ENCODE data around the gene DENND2D. TPM values are rescaled to one million over a fixed set of nuclear protein-coding genes. Genes with fewer than 3 reads are reported as not detected.

The DENND2D gene
- total RNA-seq, 1 experiment from 2014 or later = 2.1 TPM

DNA sequence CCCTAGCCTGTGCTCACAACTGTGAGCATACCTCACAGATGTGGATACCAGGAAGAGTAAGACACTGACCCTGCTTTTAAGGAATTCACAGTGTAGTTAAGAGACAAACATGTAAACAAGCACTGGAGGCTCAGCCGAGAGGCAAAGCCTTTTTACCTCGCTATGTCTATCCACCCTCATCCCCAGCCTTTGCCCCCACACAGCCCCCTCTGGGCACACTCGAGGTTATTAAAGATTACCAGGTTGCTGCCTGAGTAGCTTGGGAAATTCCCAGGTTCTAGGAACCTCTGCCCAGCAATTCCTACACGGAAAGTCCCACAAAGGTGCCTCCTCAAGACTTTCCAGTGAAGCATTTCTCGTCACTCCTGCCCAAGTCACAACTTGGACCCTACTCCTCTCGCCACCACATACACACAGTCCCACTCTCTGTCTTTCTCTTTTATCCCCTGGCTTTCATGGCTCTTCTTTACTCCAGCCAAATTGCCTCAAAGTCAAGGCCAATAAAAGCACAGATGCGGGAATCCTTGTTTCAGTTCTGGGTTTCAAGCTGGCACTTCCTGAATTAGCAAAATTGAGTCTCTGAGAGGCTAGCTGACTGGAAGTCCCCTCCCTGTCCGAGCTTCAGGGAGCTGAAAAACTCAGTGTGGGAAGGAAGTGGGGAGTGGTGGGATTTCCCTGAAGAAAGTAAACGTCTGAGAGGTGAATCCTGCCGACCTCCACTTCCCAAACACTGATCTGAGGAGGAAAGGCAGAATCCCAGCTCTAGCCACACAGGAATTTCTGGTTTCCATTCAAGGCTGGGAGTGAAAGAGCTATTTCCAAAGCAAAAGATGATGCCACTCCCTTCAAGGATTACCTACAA, 7.6 kb downstream of the DENND2D start (continued):
- TF ChIP-seq, protein P1, sequence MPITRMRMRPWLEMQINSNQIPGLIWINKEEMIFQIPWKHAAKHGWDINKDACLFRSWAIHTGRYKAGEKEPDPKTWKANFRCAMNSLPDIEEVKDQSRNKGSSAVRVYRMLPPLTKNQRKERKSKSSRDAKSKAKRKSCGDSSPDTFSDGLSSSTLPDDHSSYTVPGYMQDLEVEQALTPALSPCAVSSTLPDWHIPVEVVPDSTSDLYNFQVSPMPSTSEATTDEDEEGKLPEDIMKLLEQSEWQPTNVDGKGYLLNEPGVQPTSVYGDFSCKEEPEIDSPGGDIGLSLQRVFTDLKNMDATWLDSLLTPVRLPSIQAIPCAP (CRISPR knock-in tag; IDR thresholded peaks at IDR 0.05) = no peak

GRCh38 chr1:111192074-111192473, 8.4 kb downstream of the DENND2D start:
- TF ChIP-seq E2F1 (CRISPR knock-in tag; IDR thresholded peaks at IDR 0.05) (no peak), NFYB (CRISPR knock-in tag; conservative IDR thresholded peaks at IDR 0.05; ENCODE audit: low read depth) (no peak), ZNF281 (CRISPR knock-in tag; IDR thresholded peaks at IDR 0.05) (no peak), OVOL2 (CRISPR knock-in tag; IDR thresholded peaks at IDR 0.05; ENCODE audit: borderline replicate concordance) (no peak), ZNF138 (CRISPR knock-in tag; conservative IDR thresholded peaks at IDR 0.05) (no peak), SP1 (CRISPR knock-in tag; conservative IDR thresholded peaks at IDR 0.05) (no peak), JUN (CRISPR knock-in tag; IDR thresholded peaks at IDR 0.05) (no peak), TEAD1 (CRISPR knock-in tag; IDR thresholded peaks at IDR 0.05) (no peak), PREB (CRISPR knock-in tag; IDR thresholded peaks at IDR 0.05; ENCODE audit: borderline replicate concordance) (no peak), ZNF317 (CRISPR knock-in tag; IDR thresholded peaks at IDR 0.05; ENCODE audit: borderline replicate concordance, low read depth) (no peak), ZNF423 (CRISPR knock-in tag; IDR thresholded peaks at IDR 0.05) (no peak), FOXJ3 (CRISPR knock-in tag; IDR thresholded peaks at IDR 0.05; ENCODE audit: borderline replicate concordance) (no peak), USF1 (CRISPR knock-in tag; IDR thresholded peaks at IDR 0.05) (no peak), IRF2 (CRISPR knock-in tag; IDR thresholded peaks at IDR 0.05; ENCODE audit: borderline replicate concordance, low read depth) (no peak)
- TF ChIP-seq, protein P2, sequence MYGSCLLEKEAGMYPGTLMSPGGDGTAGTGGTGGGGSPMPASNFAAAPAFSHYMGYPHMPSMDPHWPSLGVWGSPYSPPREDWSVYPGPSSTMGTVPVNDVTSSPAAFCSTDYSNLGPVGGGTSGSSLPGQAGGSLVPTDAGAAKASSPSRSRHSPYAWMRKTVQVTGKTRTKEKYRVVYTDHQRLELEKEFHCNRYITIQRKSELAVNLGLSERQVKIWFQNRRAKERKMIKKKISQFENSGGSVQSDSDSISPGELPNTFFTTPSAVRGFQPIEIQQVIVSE (CRISPR knock-in tag; IDR thresholded peaks at IDR 0.05; ENCODE audit: borderline replicate concordance) = no peak
- TF ChIP-seq, protein P3, sequence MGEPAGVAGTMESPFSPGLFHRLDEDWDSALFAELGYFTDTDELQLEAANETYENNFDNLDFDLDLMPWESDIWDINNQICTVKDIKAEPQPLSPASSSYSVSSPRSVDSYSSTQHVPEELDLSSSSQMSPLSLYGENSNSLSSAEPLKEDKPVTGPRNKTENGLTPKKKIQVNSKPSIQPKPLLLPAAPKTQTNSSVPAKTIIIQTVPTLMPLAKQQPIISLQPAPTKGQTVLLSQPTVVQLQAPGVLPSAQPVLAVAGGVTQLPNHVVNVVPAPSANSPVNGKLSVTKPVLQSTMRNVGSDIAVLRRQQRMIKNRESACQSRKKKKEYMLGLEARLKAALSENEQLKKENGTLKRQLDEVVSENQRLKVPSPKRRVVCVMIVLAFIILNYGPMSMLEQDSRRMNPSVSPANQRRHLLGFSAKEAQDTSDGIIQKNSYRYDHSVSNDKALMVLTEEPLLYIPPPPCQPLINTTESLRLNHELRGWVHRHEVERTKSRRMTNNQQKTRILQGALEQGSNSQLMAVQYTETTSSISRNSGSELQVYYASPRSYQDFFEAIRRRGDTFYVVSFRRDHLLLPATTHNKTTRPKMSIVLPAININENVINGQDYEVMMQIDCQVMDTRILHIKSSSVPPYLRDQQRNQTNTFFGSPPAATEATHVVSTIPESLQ (CRISPR knock-in tag; IDR thresholded peaks at IDR 0.05) = no peak
- TF ChIP-seq, protein P1 (CRISPR knock-in tag; IDR thresholded peaks at IDR 0.05) = no peak
- H3K4me1 Mint-ChIP-seq = peaks cover 12% of the 10 kb centered on the region
- no peaks in the 10 kb centered on the region; the same call in 1 of the 2 replicates for H3K27me3 Mint-ChIP-seq (ENCODE audit: low read depth)
- H3K9me3 Mint-ChIP-seq = no peaks in the 10 kb centered on the region
- ChIA-PET POLR2A (no interaction called here), CTCF (no interaction called here)
- peaks cover 9% of the 10 kb centered on the region for H3K36me3 Mint-ChIP-seq
- DNase-seq (ENCODE audit: low spot score) = no peak
- no peak overlapping the region for H3K27ac Mint-ChIP-seq
- no peak overlapping the region for H3K4me3 Mint-ChIP-seq
- no peak for ATAC-seq
